OCI-M2 (cell line): ENCODE data around the gene EFNA3.
A peak's percentile ranks its signal among the peaks of the same experiment; 100 is the strongest.

Source experiments
- DNase-seq: peaks from one replicate; lab custom pipeline; 2025; ENCODE audit not compliant: unreplicated experiment; lab: John Stamatoyannopoulos, UW

EFNA3 gene

DNA sequence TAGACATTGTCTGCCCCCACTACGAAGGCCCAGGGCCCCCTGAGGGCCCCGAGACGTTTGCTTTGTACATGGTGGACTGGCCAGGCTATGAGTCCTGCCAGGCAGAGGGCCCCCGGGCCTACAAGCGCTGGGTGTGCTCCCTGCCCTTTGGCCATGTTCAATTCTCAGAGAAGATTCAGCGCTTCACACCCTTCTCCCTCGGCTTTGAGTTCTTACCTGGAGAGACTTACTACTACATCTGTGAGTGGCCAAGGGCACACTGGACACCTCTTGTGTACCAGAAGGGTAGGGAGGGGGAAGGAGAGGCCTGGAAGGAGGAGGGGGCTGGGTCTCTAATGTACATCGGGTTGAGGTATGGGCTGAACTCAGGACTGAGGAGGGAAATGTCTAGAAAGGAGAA is 11.9 kb upstream of the EFNA3 start:
- DNase-seq = no peak

- no peak for DNase-seq
Measured at GRCh38 chr1:155068599-155068998, 10.0 kb upstream of the EFNA3 start.

GRCh38 chr1:155069551-155070157 is 9.0 kb upstream of the EFNA3 start:
- DNase-seq = no peak

GRCh38 chr1:155070158-155070621 is 8.4 kb upstream of the EFNA3 start:
- no peak for DNase-seq

DNA sequence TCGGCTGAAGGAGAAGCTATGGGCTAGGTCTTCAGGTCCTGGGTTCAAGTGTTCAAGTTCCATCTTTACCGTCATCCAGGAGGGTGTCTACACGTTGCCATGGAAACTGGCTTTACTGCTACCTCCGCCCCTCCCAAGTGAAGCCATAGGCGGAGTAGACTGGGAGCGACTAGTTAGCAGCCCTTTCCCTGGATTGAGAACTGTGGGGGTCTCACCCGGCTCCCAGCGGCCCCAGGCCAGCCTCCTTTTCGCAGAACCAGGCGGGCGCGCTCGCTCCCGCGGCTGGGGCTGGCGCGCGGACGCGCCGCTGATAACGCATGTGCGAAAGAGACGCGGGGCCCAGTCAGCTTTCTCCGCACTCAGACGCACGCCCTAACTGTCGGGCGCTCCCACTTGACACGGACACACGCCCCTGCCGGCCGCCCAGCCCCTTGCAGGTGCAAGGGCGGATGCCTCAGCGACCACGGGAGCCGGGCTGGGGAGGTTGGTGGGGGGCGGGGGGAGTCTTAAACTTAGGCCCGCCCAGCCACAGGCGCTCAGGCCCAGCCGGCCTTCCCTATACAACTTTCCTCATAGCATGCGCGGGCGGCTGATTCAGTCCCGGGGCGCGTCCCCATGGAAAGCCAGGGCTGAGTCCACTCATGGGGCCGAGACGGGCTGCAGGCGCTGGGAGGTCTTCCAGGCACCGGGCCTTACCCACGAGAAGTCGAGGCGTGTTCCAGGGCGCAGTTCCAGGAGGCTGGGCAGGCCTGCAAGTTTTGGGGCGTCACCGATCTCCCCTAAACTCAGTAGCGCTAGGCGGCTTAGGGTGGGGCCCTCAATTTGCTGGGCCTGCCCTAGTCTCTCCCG is 7.7 kb upstream of the EFNA3 start:
- DNase-seq = no peak

DNA sequence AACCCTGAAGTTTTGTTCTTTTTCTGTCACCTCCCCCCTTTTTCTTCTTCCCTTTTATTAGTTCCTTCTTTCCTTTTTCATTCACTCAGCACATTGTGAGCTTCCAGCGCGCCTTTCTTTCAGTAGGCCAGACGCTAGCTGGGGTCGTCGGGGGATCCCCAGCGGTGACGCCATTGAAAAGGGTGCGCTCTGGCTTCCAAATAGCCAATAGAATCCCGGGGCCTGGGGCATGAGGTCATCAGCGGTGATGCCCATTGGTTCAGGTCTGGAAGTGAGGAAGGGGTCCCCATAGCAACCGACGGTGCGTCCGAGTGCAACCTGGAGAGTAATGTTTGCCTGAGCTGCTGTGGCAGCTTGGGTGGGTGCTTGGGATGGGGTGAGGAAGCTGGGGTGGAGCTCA is 6.9 kb upstream of the EFNA3 start:
- no peak for DNase-seq

DNA sequence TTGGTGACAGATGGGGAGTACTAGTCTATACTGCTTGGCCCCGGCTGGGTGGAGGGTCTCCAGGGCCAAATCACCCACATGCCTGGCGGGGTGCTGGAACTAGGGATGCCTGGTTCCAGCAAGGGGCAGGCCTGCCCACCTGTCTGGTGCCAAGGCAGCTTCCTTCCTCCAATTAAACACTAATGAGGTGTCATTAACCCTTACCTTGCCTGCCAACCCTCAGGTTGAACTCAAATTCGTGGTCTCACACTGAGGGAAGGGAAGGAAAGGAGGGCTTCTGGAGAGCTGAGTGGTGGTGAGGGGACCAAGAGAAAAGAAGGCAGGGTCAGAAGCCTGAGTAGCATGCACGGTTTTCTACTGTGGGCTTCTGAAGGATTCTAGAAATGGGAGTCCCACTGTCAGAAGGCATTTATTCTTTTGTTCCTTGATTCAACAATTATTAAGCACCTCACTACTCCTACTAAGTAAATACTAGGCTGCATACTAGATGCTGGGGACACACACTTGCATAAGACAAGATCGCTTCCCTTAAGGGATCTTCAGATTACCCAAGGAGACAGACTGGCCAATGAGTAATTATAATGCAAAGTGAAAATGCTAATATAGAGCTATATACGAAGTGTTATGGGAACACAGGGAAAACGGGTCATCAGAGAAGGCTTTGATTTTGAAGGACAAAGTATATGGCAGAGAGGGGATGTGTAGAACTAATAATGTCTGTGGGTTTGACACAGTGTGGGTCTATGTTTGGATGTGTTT is 5.9 kb upstream of the EFNA3 start:
- no peak for DNase-seq

DNA sequence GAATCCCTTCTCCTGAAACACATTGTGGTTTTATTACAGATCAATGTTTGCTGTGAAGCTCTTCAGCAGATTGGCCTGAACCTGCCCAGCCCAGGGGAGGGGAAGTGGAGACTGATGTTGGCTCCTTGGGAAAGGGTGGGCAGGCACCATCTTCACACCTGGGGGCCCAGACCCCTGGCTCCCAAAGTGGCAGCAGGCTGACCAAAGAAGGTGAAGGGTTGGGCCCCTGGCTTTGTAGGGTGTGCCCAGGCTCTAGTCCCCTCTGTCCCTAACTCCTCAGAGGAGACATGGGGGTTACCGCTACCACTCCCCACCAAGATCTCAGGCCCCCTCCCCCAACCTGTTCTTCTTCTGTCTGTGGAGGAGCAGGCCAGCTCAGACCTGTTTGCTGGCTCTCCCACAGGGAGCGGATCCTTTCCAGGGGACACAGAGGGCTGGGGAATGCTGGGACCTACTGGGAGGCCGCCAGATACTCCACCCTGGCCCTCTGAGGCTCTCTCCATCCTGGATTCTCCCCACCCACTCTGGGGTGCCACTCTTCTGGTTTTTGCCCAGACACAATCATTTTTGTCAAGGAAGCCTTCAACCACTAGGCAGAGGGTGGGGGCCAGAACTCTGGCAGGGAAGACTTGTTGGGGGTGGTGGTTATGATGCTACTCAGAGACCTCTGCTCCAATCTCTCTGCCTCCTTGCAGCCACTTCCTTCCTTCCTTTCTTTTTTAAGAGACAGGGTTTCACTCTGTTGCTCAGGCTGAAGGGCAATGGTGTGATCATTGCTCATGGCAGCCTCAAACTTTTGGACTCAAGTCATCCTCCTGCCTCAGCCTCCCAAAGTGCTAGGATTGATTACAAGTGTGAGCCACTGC is 5.0 kb upstream of the EFNA3 start:
- DNase-seq = no peak

- no peak for DNase-seq
Measured at GRCh38 chr1:155075535-155075934, 3.1 kb upstream of the EFNA3 start.

- DNase-seq = no peak
Measured at GRCh38 chr1:155076371-155076770, 2.3 kb upstream of the EFNA3 start.

DNA sequence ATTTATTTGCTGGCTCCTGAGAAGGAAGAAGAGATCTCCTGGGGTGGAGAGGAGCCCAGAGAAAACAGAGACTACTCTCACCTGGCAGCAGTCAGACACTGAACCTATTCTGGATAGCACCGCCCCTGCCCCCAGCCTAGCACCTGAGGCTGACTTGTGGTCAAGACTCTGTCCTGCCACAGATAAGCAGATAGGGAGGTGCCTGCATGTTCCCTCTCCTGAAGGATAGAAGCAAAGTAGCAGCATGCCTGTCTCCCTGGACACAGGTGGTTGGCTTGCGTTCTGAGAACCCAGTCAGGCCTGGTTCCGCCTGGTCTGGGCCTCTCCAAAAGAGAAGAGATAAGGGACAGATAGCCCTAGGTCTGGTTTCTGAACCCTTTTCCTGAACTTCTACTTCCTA is 1.3 kb upstream of the EFNA3 start:
- no peak for DNase-seq

GRCh38 chr1:155077758-155078445 is 735 bp upstream of the EFNA3 start:
- no peak for DNase-seq

DNA sequence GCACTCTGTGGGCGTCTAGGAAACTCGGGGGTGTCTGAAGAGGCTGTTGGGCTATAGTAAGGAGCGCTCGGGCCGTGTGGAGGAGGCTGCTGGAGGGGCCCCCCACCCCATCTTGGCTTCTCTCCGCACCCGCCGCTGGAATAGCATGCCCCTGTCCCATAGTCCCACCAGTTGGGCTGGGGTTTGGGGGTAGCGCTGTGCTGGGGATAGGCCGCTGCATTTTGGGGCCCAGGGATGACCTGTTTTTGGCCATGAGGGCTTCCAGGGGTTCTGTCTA is 511 bp downstream of the EFNA3 start:
- DNase-seq = no peak

DNA sequence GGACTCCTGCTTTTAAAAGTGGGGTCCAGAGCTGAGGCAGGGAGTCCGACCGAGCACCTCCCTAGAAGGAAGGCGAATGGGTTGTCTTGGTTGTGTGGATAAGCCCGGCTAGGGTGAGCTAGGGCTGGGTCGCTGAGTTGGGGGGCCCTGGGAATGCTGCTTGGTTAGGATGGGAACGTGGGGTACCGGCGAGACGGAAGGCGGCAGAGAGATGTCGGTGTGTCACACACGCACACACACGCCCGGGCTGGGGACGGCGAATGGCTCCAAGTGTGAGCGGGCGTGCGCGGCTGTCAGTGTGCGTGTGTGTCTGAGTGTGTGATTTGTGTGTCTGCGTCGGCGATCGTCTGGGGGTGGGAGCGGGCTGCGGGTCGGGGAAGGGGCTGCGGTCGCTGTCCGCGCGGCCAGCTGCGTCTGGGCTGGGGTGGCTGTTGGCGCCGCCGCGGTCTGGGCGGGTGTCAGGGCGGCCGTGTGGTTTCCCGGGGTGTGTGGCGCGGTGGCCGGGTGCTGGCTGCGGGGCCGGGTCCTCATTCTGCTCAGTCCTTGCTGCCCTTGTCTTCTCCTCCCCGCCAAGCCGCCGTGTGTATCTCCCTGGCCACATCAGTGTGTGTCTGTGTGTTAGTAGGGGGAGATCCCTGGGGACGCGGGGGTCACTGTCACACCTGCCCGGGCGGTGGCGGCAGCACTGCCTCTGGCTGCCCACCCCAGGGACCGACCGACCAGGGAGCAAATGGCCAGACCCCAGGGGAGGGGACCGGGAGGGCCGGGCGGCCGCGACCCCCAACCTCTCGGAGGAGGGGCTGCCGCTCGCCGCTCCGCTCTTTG is 1.1 kb downstream of the EFNA3 start:
- no peak for DNase-seq

GRCh38 chr1:155080312-155081228 is 1.9 kb downstream of the EFNA3 start:
- DNase-seq = peak; percentile 47

GRCh38 chr1:155081472-155082300 is 3.0 kb downstream of the EFNA3 start:
- DNase-seq = no peak

GRCh38 chr1:155082301-155083051 is 3.8 kb downstream of the EFNA3 start:
- no peak for DNase-seq
